Endothelial cell of umbilical vein (primary cell): ENCODE data around the gene UTP18. TPM values are rescaled to one million over a fixed set of nuclear protein-coding genes. Genes with fewer than 3 reads are reported as not detected.
"Not testable (repeated sequence)": the region's sequence is repeated elsewhere in the genome, so short reads cannot be mapped to it uniquely, and the experiment has no call there.

ENCODE experiments used
- BruUV-seq: library from RNA; stranded (reverse); fragments of 400-500 nt; replicated peaks from 2 replicates; lab custom pipeline; 2021; lab: Mats Ljungman, UMichigan
- CTCF ChIA-PET: fragments of 300-600, 350-600 bp; sonication (Branson Sonifier 250); formaldehyde crosslinking; loops from one replicate; lab custom pipeline; 2021; ENCODE audit warnings: antibody characterized with exemption, inconsistent platforms; lab: Charles Lee
- POLR2A ChIA-PET: fragments of 300-600, 350-600 bp; sonication (Branson Sonifier 250); formaldehyde crosslinking; loops from one replicate; lab custom pipeline; 2021; ENCODE audit warnings: antibody characterized with exemption, inconsistent platforms; lab: Charles Lee
- DNase-seq: peaks from one replicate; pipeline ENCODE4 v3.0.0-alpha.2; 2011; ENCODE audit warnings: low read depth, low spot score
- FAIRE-seq: peaks from 2 replicates; lab custom pipeline; 2011; peaks lifted over from hg19 to GRCh38; lab: Jason Lieb, UNC
- H2AFZ ChIP-seq: 2 replicates; pipeline ENCODE4 v1.6.0; 2012; ENCODE audit warnings: low read depth, low read length, control low read depth, inconsistent platforms
- H3K27ac ChIP-seq: 2 replicates; pipeline ENCODE4 v1.5.1; 2011; ENCODE audit warnings: low read depth, mild to moderate bottlenecking, control low read depth, low read length, moderate library complexity; ENCODE audit not compliant: insufficient read depth
- H3K27me3 ChIP-seq, 2 experiments: 2 replicates each; pipeline versions ENCODE4 v1.6.0 to v1.6.1; 2011; ENCODE audit warnings: low read length in 2 of 2, mixed read lengths in 1 of 2; ENCODE audit not compliant: control insufficient read depth in 2 of 2, insufficient read depth in 2 of 2
- H3K36me3 ChIP-seq, 2 experiments: 2 replicates in 1 of 2; 3 replicates in 1 of 2; pipeline ENCODE4 v1.5.1; 2011; ENCODE audit warnings: low read length in 2 of 2, mild to moderate bottlenecking in 1 of 2, moderate library complexity in 1 of 2; ENCODE audit not compliant: control insufficient read depth in 2 of 2, insufficient read depth in 2 of 2; ENCODE audit errors: extremely low read depth in 1 of 2
- H3K4me1 ChIP-seq: 3 replicates; pipeline ENCODE4 v1.5.1; 2011; ENCODE audit warnings: mild to moderate bottlenecking, low read length; ENCODE audit not compliant: control insufficient read depth, insufficient read depth; ENCODE audit errors: extremely low read depth
- H3K4me2 ChIP-seq: 2 replicates; pipeline ENCODE4 v1.6.1; 2011; ENCODE audit warnings: low read length, control low read depth, mixed read lengths; ENCODE audit not compliant: insufficient read depth
- H3K4me3 ChIP-seq, 3 experiments: fragments of 200-600 bp in 1 of 3; sonication (generic), shearing (Covaris generic) in 1 of 3; replicated peaks in 1 of 3; 2 replicates each; pipeline ENCODE4 v1.5.1; 2011 to 2016; ENCODE audit warnings: control low read depth in 3 of 3, low read length in 3 of 3, mild to moderate bottlenecking in 2 of 3, inconsistent platforms in 1 of 3, low read depth in 1 of 3, moderate library complexity in 1 of 3; ENCODE audit not compliant: insufficient read depth in 1 of 3
- H3K79me2 ChIP-seq: 2 replicates; pipeline ENCODE4 v1.6.0; 2012; ENCODE audit warnings: low read length, inconsistent platforms; ENCODE audit not compliant: control insufficient read depth, insufficient read depth
- H3K9ac ChIP-seq: replicated peaks from 2 replicates; pipeline ENCODE3; 2011; ENCODE audit warnings: low read length, control low read depth; ENCODE audit not compliant: insufficient read depth; ENCODE audit errors: extremely low read depth
- H3K9me1 ChIP-seq: replicated peaks from 3 replicates; pipeline ENCODE4 v1.6.0; 2011; ENCODE audit warnings: mild to moderate bottlenecking, low read length; ENCODE audit not compliant: control insufficient read depth, insufficient read depth; ENCODE audit errors: extremely low read depth
- H3K9me3 ChIP-seq: replicated peaks from 2 replicates; pipeline ENCODE4 v1.5.1; 2012; ENCODE audit warnings: low read length, inconsistent platforms; ENCODE audit not compliant: control insufficient read depth, insufficient read depth
- H4K20me1 ChIP-seq: replicated peaks from 2 replicates; pipeline ENCODE3; 2011; ENCODE audit warnings: mild to moderate bottlenecking, low read length; ENCODE audit not compliant: control insufficient read depth, insufficient read depth; ENCODE audit errors: extremely low read depth
- EZH2 ChIP-seq: IDR thresholded peaks from 2 replicates; pipeline ENCODE4 v1.6.1; 2012; ENCODE audit warnings: borderline replicate concordance, low read depth, mild to moderate bottlenecking, moderate library complexity, low read length, inconsistent platforms; ENCODE audit not compliant: severe bottlenecking
- FOS ChIP-seq: IDR thresholded peaks from 2 replicates; pipeline ENCODE4 v1.6.1; 2011; ENCODE audit warnings: mild to moderate bottlenecking, low read length, moderate library complexity, borderline replicate concordance; ENCODE audit not compliant: insufficient read depth
- GATA2 ChIP-seq: IDR thresholded peaks from 2 replicates; pipeline ENCODE4 v1.7.0; 2011; ENCODE audit warnings: low read depth, mild to moderate bottlenecking, moderate library complexity, mixed read lengths, low read length; ENCODE audit not compliant: insufficient read length, insufficient read depth
- JUN ChIP-seq: IDR thresholded peaks from 2 replicates; pipeline ENCODE4 v1.6.1; 2011; ENCODE audit warnings: borderline replicate concordance, low read depth; ENCODE audit not compliant: insufficient read length, insufficient read depth
- MYC ChIP-seq: IDR thresholded peaks from one replicate; pipeline ENCODE4 v1.6.1; 2011; ENCODE audit warnings: mild to moderate bottlenecking, low read depth, low read length
- POLR2A ChIP-seq: IDR thresholded peaks from 2 replicates; pipeline ENCODE4 v1.6.1; 2012; ENCODE audit warnings: low read depth, mild to moderate bottlenecking, control low read depth, low read length
- POLR2AphosphoS5 ChIP-seq: IDR thresholded peaks from 2 replicates; pipeline ENCODE4 v1.6.1; 2012; ENCODE audit warnings: low read depth, mild to moderate bottlenecking, control low read depth, low read length, moderate library complexity; ENCODE audit not compliant: insufficient read depth
- dilution Hi-C: fragments of 300-500 bp; cut with MboI; formaldehyde crosslinking; loops from one replicate; pipeline ENCODE4 v1.15.0; 2019; ENCODE audit warnings: low sequenced_read_pairs; ENCODE audit not compliant: extremely low pct_ligation_motif_present
- intact Hi-C: fragments of 100-400 bp; cut with micrococcal nuclease; formaldehyde crosslinking; loops from one replicate; pipeline ENCODE4 v1.10.0; 2022
- polyA plus RNA-seq, 4 experiments: library from polyadenylated mRNA; depleted of rRNA in 3 of 4; stranded (reverse) in 3 of 4; unstranded in 1 of 4; fragments of >200 nt; gene quantifications; 2 replicates each; pipeline versions ENCODE4 v1.2.1 to v1.2.3, GENCODE V29; 2011 to 2012; ENCODE audit warnings: missing spikeins in 1 of 4
- total RNA-seq: library from RNA; stranded (reverse); gene quantifications from 2 replicates; pipeline ENCODE4 v1.2.3, GENCODE V29; 2021
- TF ChIP-seq, protein P1 (sequence below): IDR thresholded peaks from 2 replicates; pipeline ENCODE4 v1.6.1; 2011; ENCODE audit not compliant: insufficient read depth, insufficient read length
- TF ChIP-seq, protein P2 (sequence below), 2 donors: IDR thresholded peaks; 1 replicate in 1 of 2; 2 replicates in 1 of 2; pipeline ENCODE4 v1.5.1; 2011; ENCODE audit warnings: low read length in 2 of 2, mild to moderate bottlenecking in 2 of 2, moderate library complexity in 2 of 2, control low read depth in 1 of 2, inconsistent platforms in 1 of 2, low read depth in 1 of 2; ENCODE audit not compliant: insufficient read depth in 1 of 2; ENCODE audit errors: extremely low read depth in 1 of 2

Gene UTP18
- total and polyA plus RNA-seq, 2 donors (not counting 3 experiments of a cell fraction or from before 2014, with no cell fraction given): 9.1 to 29.3 TPM

DNA sequence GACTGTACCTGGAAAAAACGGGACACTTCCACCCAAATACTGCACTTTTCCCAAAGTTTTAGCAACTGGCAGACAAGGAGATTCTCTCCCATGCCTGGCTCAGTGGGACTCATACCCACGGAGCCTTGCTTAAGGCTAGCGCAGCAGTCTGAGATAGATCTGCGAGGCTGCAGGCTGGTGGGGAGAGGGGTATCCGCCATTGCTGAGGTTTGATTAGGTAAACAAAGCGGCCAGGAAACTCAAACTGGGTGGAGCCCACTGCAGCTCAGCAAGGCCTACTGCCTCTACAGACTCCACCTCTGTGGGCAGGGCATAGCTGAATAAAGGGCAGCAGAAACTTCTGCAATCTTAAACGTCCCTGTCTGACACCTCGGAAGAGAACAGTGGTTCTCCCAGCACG lies 44.8 kb downstream of the UTP18 start:
- Histone ChIP-seq H3K27me3 (no peaks in the 10 kb centered on the region), H3K4me3 (no peak overlapping the region), H3K4me1 (no peaks in the 10 kb centered on the region), H3K27ac (no peak overlapping the region), H3K4me2 (no peak overlapping the region), H4K20me1 (no peaks in the 10 kb centered on the region), H2AFZ (no peak overlapping the region), H3K9me3 (no peaks in the 10 kb centered on the region), H3K79me2 (no peaks in the 10 kb centered on the region), H3K36me3 (no peaks in the 10 kb centered on the region), H3K9ac (no peak overlapping the region), H3K9me1 (no peaks in the 10 kb centered on the region)
- ChIA-PET POLR2A (no interaction called here), CTCF (no interaction called here)
- dilution Hi-C loops: no loop called here
- TF ChIP-seq MYC: no peak
- TF ChIP-seq GATA2: no peak
- no peak for TF ChIP-seq POLR2A
- no peak for TF ChIP-seq EZH2
- TF ChIP-seq, protein P1, sequence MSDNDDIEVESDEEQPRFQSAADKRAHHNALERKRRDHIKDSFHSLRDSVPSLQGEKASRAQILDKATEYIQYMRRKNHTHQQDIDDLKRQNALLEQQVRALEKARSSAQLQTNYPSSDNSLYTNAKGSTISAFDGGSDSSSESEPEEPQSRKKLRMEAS: no peak
- TF ChIP-seq, protein P2, sequence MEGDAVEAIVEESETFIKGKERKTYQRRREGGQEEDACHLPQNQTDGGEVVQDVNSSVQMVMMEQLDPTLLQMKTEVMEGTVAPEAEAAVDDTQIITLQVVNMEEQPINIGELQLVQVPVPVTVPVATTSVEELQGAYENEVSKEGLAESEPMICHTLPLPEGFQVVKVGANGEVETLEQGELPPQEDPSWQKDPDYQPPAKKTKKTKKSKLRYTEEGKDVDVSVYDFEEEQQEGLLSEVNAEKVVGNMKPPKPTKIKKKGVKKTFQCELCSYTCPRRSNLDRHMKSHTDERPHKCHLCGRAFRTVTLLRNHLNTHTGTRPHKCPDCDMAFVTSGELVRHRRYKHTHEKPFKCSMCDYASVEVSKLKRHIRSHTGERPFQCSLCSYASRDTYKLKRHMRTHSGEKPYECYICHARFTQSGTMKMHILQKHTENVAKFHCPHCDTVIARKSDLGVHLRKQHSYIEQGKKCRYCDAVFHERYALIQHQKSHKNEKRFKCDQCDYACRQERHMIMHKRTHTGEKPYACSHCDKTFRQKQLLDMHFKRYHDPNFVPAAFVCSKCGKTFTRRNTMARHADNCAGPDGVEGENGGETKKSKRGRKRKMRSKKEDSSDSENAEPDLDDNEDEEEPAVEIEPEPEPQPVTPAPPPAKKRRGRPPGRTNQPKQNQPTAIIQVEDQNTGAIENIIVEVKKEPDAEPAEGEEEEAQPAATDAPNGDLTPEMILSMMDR (IDR thresholded peaks at IDR 0.05; ENCODE audit: extremely low read depth in 1 of 2, insufficient read depth in 1 of 2, low read depth in 1 of 2, low read length in 2 of 2): no peak
- no peak for TF ChIP-seq POLR2AphosphoS5
- TF ChIP-seq JUN: no peak
- no peak for TF ChIP-seq FOS
- FAIRE-seq (no peak), DNase-seq (no peak)
- no TSS peak for BruUV-seq
- intact Hi-C loops: no loop called here

DNA sequence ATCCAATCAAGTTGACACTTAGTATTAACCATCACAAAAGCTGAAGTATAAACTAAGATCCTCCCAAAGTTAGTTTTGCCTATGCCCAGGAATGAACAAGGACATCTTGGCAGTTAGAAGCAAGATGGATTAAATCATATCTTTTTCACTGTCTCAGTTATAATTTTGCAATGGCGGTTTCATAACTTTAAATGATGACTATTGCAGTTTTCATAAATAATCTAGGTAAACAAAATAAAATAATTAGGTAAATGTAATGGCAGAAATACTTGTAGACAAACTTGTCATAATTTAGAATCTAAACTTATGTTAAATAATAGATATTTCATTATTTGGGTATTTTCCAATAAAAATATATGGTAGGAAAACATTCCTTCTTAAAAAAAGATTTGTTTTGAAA lies 51.7 kb downstream of the UTP18 start:
- H3K27ac ChIP-seq, CTCF ChIA-PET, FAIRE-seq, POLR2A ChIA-PET, DNase-seq, H3K4me1 ChIP-seq, dilution Hi-C loops, H3K9me3 ChIP-seq, H3K79me2 ChIP-seq, H3K27me3 ChIP-seq, H2AFZ ChIP-seq, intact Hi-C loops, H3K9me1 ChIP-seq, H4K20me1 ChIP-seq, H3K36me3 ChIP-seq, H3K4me2 ChIP-seq, H3K4me3 ChIP-seq, BruUV-seq, H3K9ac ChIP-seq: not testable (repeated sequence)
